Peyer's patch (tissue), 4 donors: ENCODE results near the gene CSGALNACT2.

Source experiments
- POLR2A ChIP-seq, 2 donors: fragments of 450-650 bp; IDR thresholded peaks; one replicate each; pipeline ENCODE4 v1.5.1; 2017; ENCODE audit warnings: antibody characterized with exemption in 2 of 2, mild to moderate bottlenecking in 2 of 2, moderate library complexity in 2 of 2
- TF ChIP-seq, protein P1 (sequence below), 6 experiments: fragments of 450-650 bp in 4 of 6; fragments of 200-600 bp in 2 of 6; sonication (generic) in 1 of 6; IDR thresholded peaks; one replicate each; pipeline ENCODE4 v1.5.1; 2017 to 2019; ENCODE audit warnings: antibody characterized with exemption in 6 of 6, mild to moderate bottlenecking in 3 of 6, moderate library complexity in 1 of 6

DNA sequence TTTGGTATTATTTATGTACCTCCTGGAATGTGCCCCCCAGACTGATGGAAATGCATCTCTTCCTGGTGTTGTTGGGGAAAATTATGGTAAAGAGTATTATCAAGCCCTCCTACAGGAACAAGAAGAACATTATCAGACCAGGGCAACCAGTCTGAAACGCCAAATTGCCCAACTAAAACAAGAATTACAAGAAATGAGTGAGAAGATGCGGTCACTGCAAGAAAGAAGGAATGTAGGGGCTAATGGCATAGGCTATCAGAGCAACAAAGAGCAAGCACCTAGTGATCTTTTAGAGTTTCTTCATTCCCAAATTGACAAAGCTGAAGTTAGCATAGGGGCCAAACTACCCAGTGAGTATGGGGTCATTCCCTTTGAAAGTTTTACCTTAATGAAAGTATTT is 17.0 kb downstream of the CSGALNACT2 start:
- TF ChIP-seq, protein P1, sequence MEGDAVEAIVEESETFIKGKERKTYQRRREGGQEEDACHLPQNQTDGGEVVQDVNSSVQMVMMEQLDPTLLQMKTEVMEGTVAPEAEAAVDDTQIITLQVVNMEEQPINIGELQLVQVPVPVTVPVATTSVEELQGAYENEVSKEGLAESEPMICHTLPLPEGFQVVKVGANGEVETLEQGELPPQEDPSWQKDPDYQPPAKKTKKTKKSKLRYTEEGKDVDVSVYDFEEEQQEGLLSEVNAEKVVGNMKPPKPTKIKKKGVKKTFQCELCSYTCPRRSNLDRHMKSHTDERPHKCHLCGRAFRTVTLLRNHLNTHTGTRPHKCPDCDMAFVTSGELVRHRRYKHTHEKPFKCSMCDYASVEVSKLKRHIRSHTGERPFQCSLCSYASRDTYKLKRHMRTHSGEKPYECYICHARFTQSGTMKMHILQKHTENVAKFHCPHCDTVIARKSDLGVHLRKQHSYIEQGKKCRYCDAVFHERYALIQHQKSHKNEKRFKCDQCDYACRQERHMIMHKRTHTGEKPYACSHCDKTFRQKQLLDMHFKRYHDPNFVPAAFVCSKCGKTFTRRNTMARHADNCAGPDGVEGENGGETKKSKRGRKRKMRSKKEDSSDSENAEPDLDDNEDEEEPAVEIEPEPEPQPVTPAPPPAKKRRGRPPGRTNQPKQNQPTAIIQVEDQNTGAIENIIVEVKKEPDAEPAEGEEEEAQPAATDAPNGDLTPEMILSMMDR (IDR thresholded peaks at IDR 0.05) = no peak
- TF ChIP-seq POLR2A (IDR thresholded peaks at IDR 0.05) = no peak
